NOMO-1 (cell line): ENCODE data around the gene MYEOV.

Experiments used
- DNase-seq, 2 experiments: peaks; one replicate each; lab custom pipeline; 2025; ENCODE audit not compliant: unreplicated experiment in 2 of 2; lab: John Stamatoyannopoulos, UW

MYEOV gene

GRCh38 chr11:69312453-69313404, 18.8 kb downstream of the MYEOV start:
- DNase-seq: no peak

GRCh38 chr11:69313992-69314391, 20.0 kb downstream of the MYEOV start:
- no peak for DNase-seq

GRCh38 chr11:69314555-69314954, 20.6 kb downstream of the MYEOV start:
- no peak for DNase-seq

- DNase-seq: no peak
These were observed 23.0 kb downstream of the MYEOV start for GRCh38 chr11:69316956-69317355.

GRCh38 chr11:69317401-69318092, 23.6 kb downstream of the MYEOV start:
- no peak for DNase-seq

GRCh38 chr11:69318093-69318420, 24.1 kb downstream of the MYEOV start:
- no peak for DNase-seq

GRCh38 chr11:69319255-69320106, 25.5 kb downstream of the MYEOV start:
- DNase-seq: no peak

- no peak for DNase-seq
These were observed 26.4 kb downstream of the MYEOV start for GRCh38 chr11:69320326-69320725.

- no peak for DNase-seq
These were observed 27.1 kb downstream of the MYEOV start for GRCh38 chr11:69320756-69321741.

- no peak for DNase-seq
These were observed 28.0 kb downstream of the MYEOV start for GRCh38 chr11:69321877-69322361.

- no peak for DNase-seq
These were observed 31.5 kb downstream of the MYEOV start for GRCh38 chr11:69325446-69325845.

- DNase-seq: no peak
These were observed 32.8 kb downstream of the MYEOV start for GRCh38 chr11:69326622-69327219.

GRCh38 chr11:69327741-69328191, 33.8 kb downstream of the MYEOV start:
- DNase-seq: no peak

- no peak for DNase-seq
These were observed 34.3 kb downstream of the MYEOV start for GRCh38 chr11:69328231-69328630.

- DNase-seq: no peak
These were observed 35.6 kb downstream of the MYEOV start for GRCh38 chr11:69329581-69329980.

- no peak for DNase-seq
These were observed 36.4 kb downstream of the MYEOV start for GRCh38 chr11:69330330-69330729.

GRCh38 chr11:69333149-69333710, 39.3 kb downstream of the MYEOV start:
- no peak for DNase-seq

- DNase-seq: no peak
These were observed 39.9 kb downstream of the MYEOV start for GRCh38 chr11:69333879-69334278.
